Natural killer cell (primary cell): Measurements from ENCODE around the gene CENPX. TPM values are rescaled to one million over a fixed set of nuclear protein-coding genes. Genes with fewer than 3 reads are reported as not detected.

Experiments used
- ATAC-seq, 3 donors: fragments of 150-1000 bp in 2 of 3; fragments of 200-7000 bp in 1 of 3; cut with Tn5 transposase; 1 replicate in 1 of 3; 2 replicates in 2 of 3; pipeline ENCODE4 v1.10.0; 2021; ENCODE audit warnings: mild to moderate bottlenecking in 2 of 3, moderate library complexity in 2 of 3
- DNase-seq, 2 donors: peaks; one replicate each; pipeline versions ENCODE4 v3.0.0 to v3.0.0-alpha.2; 2013 to 2021; ENCODE audit warnings: mixed read lengths in 1 of 2
- H3K27ac ChIP-seq: one replicate; pipeline ENCODE4 v1.5.1; 2013; ENCODE audit warnings: mild to moderate bottlenecking, low read length
- H3K27me3 ChIP-seq: one replicate; pipeline ENCODE4 v1.6.1; 2013; ENCODE audit warnings: low read length; ENCODE audit not compliant: control insufficient read depth, insufficient read depth
- H3K36me3 ChIP-seq: one replicate; pipeline ENCODE4 v1.6.1; 2013; ENCODE audit warnings: low read length; ENCODE audit not compliant: control insufficient read depth, insufficient read depth
- H3K4me1 ChIP-seq: one replicate; pipeline ENCODE4 v1.6.1; 2013; ENCODE audit warnings: low read length; ENCODE audit not compliant: control insufficient read depth, insufficient read depth
- H3K4me3 ChIP-seq: one replicate; pipeline ENCODE4 v1.5.1; 2013; ENCODE audit warnings: low read length
- H3K9me3 ChIP-seq: one replicate; pipeline ENCODE4 v1.6.1; 2013; ENCODE audit warnings: low read length; ENCODE audit not compliant: control insufficient read depth, insufficient read depth
- H3K27ac Mint-ChIP-seq, 2 donors: one replicate each; pipeline ENCODE4 v1.8.0; 2022; ENCODE audit warnings: mild to moderate bottlenecking in 2 of 2, mixed read lengths in 2 of 2, moderate library complexity in 1 of 2
- H3K27me3 Mint-ChIP-seq, 2 donors: one replicate each; pipeline ENCODE4 v1.8.0; 2022; ENCODE audit warnings: low read depth in 2 of 2, mixed read lengths in 2 of 2
- H3K36me3 Mint-ChIP-seq: one replicate; pipeline ENCODE4 v1.8.0; 2022; ENCODE audit warnings: mixed read lengths
- H3K4me1 Mint-ChIP-seq, 2 donors: one replicate each; pipeline ENCODE4 v1.8.0; 2022; ENCODE audit warnings: mixed read lengths in 2 of 2
- H3K4me3 Mint-ChIP-seq: one replicate; pipeline ENCODE4 v1.8.0; 2022; ENCODE audit warnings: mild to moderate bottlenecking, moderate library complexity, mixed read lengths
- H3K9me3 Mint-ChIP-seq, 2 donors: one replicate each; pipeline ENCODE4 v1.8.0; 2022; ENCODE audit warnings: mixed read lengths in 2 of 2
- CTCF ChIP-seq: fragments of 200-600 bp; IDR thresholded peaks from one replicate; pipeline ENCODE4 v1.8.0; 2022; ENCODE audit warnings: antibody characterized with exemption
- WGBS: methylation state at CpG from one replicate; pipeline ENCODE4 v1.1.7; 2013; ENCODE audit warnings: missing lambda C conversion rate; ENCODE audit not compliant: insufficient coverage; 5-methylcytosine and 5-hydroxymethylcytosine counted together
- intact Hi-C: fragments of 100-400 bp; cut with micrococcal nuclease; formaldehyde crosslinking; loops from one replicate; pipeline ENCODE4 v1.14.2; 2022
- total RNA-seq, 4 donors: library from RNA; stranded (reverse); fragments of 120-200 nt in 1 of 4; gene quantifications; one replicate each; pipeline versions ENCODE4 v1.2.3 to v1.2.4, GENCODE V29; 2013 to 2022

CENPX gene
- total RNA-seq, 3 donors from 2014 or later (not counting 1 experiment from before 2014, with no cell fraction given), result 22.8 to 29.6 (median 27.0) TPM

- Mint-ChIP-seq H3K27me3 (no peaks in the 10 kb centered on the region), H3K4me1 (peaks cover 0 to 11% of the 10 kb centered on the region in 2 donors), H3K9me3 (no peaks in the 10 kb centered on the region), H3K27ac (no peak overlapping the region), H3K36me3 (no peaks in the 10 kb centered on the region), H3K4me3 (no peak overlapping the region)
- intact Hi-C loops, result no loop called here
- WGBS, result 92% methylated on average over 8 of the region's 8 CpGs
- DNase-seq (no peak), ATAC-seq (no peak)
- Histone ChIP-seq H3K9me3 (no peaks in the 10 kb centered on the region), H3K4me1 (peaks cover 30% of the 10 kb centered on the region), H3K36me3 (peaks cover 5% of the 10 kb centered on the region), H3K27me3 (no peaks in the 10 kb centered on the region), H3K27ac (no peak overlapping the region), H3K4me3 (no peak overlapping the region)
- no peak for TF ChIP-seq CTCF
These were observed 26.4 kb upstream of the CENPX start for GRCh38 chr17:82049106-82049505.

- ATAC-seq, result no peak
- H3K27me3 ChIP-seq, result no peaks in the 10 kb centered on the region
- peaks cover under 1% of the 10 kb centered on the region for H3K36me3 ChIP-seq
- Mint-ChIP-seq H3K4me3 (no peak overlapping the region), H3K9me3 (no peaks in the 10 kb centered on the region), H3K4me1 (peaks cover 0 to 11% of the 10 kb centered on the region in 2 donors), H3K36me3 (no peaks in the 10 kb centered on the region), H3K27ac (no peak overlapping the region), H3K27me3 (no peaks in the 10 kb centered on the region)
- no peak overlapping the region for H3K4me3 ChIP-seq
- H3K27ac ChIP-seq, result no peak overlapping the region
- no peak for TF ChIP-seq CTCF
- intact Hi-C loops, result no loop called here
- peaks cover 26% of the 10 kb centered on the region for H3K4me1 ChIP-seq
- DNase-seq, result no peak
- H3K9me3 ChIP-seq, result no peaks in the 10 kb centered on the region
- 93% methylated on average over 20 of the region's 20 CpGs for WGBS
These were observed 25.9 kb upstream of the CENPX start for GRCh38 chr17:82048571-82048971.

GRCh38 chr17:82047914-82048570, 25.4 kb upstream of the CENPX start:
- ATAC-seq, result no peak
- Mint-ChIP-seq H3K36me3 (no peaks in the 10 kb centered on the region), H3K4me3 (no peak overlapping the region), H3K27me3 (no peaks in the 10 kb centered on the region), H3K4me1 (peaks cover 0 to 11% of the 10 kb centered on the region in 2 donors), H3K27ac (no peak overlapping the region), H3K9me3 (no peaks in the 10 kb centered on the region)
- DNase-seq, result no peak
- 96% methylated on average over 24 of the region's 25 CpGs for WGBS
- Histone ChIP-seq H3K4me3 (no peak overlapping the region), H3K27ac (no peak overlapping the region), H3K27me3 (no peaks in the 10 kb centered on the region), H3K36me3 (no peaks in the 10 kb centered on the region), H3K4me1 (peaks cover 20% of the 10 kb centered on the region), H3K9me3 (no peaks in the 10 kb centered on the region)
- intact Hi-C loops, result no loop called here
- no peak for TF ChIP-seq CTCF

GRCh38 chr17:82047379-82047778, 24.7 kb upstream of the CENPX start:
- DNase-seq (no peak), ATAC-seq (no peak)
- Mint-ChIP-seq H3K4me1 (peaks cover 0 to 11% of the 10 kb centered on the region in 2 donors), H3K4me3 (no peak overlapping the region), H3K36me3 (no peaks in the 10 kb centered on the region), H3K27ac (no peak overlapping the region), H3K9me3 (no peaks in the 10 kb centered on the region), H3K27me3 (no peaks in the 10 kb centered on the region)
- peaks cover 14% of the 10 kb centered on the region for H3K4me1 ChIP-seq
- H3K27ac ChIP-seq, result no peak overlapping the region
- intact Hi-C loops, result no loop called here
- H3K4me3 ChIP-seq, result no peak overlapping the region
- 92% methylated on average over 24 of the region's 24 CpGs for WGBS
- no peaks in the 10 kb centered on the region for H3K27me3 ChIP-seq
- no peaks in the 10 kb centered on the region for H3K9me3 ChIP-seq
- no peaks in the 10 kb centered on the region for H3K36me3 ChIP-seq
- no peak for TF ChIP-seq CTCF
